HG03457 (cell line): ENCODE results near the gene SLC15A1.

Experiments
- ATAC-seq: cut with Tn5 transposase; IDR thresholded peaks from one replicate; pipeline ENCODE4 v1.9.1; 2021; ENCODE audit warnings: moderate number of reproducible peaks; ENCODE audit not compliant: unreplicated experiment

The SLC15A1 gene, protein sequence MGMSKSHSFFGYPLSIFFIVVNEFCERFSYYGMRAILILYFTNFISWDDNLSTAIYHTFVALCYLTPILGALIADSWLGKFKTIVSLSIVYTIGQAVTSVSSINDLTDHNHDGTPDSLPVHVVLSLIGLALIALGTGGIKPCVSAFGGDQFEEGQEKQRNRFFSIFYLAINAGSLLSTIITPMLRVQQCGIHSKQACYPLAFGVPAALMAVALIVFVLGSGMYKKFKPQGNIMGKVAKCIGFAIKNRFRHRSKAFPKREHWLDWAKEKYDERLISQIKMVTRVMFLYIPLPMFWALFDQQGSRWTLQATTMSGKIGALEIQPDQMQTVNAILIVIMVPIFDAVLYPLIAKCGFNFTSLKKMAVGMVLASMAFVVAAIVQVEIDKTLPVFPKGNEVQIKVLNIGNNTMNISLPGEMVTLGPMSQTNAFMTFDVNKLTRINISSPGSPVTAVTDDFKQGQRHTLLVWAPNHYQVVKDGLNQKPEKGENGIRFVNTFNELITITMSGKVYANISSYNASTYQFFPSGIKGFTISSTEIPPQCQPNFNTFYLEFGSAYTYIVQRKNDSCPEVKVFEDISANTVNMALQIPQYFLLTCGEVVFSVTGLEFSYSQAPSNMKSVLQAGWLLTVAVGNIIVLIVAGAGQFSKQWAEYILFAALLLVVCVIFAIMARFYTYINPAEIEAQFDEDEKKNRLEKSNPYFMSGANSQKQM

DNA sequence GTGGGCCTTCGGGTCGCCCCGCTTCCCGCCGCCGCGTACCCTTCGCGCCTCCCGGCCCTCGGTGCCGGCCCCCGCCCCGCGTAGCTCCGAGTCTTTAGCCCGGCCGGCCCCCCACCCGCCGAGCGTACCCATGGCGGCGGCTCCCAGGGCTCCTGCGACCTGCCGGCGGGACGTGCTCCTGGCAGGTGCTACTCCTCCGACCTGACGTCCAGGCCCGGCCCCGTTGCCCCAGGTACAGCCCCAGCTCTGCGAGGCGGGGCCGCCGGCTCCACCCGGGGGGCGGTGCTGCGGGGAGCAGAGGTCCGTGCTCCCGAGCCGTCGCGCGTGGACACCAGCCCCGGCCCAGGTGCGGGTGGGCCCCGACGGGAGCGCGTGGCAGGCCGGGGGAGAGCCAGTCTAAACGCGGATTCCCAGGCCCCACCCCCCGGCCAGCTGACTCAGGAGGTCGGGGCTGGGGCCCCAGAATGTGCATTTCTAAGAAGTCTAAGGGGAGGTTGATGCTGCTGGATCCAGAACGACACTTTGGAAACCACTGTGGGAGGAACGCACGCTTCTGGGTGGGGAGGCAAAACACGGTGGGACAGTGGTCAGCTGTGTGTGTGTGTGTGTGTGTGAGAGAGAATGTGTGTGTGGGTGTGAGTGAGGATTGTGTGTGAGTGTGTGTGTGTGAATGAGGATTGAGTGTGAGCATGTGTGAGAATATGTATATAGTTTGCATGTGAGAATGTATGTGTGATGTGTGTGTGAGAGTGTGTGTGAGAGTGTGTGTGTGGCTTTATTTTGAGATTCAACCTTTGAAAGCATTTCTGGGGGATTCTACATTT is at the start of gene SLC15A1:
TSS of gene SLC15A1 (minus strand) at position 206 of the 824 bp plus-strand sequence. CDS start at position 132, 74 bp downstream.
- no peak for ATAC-seq

DNA sequence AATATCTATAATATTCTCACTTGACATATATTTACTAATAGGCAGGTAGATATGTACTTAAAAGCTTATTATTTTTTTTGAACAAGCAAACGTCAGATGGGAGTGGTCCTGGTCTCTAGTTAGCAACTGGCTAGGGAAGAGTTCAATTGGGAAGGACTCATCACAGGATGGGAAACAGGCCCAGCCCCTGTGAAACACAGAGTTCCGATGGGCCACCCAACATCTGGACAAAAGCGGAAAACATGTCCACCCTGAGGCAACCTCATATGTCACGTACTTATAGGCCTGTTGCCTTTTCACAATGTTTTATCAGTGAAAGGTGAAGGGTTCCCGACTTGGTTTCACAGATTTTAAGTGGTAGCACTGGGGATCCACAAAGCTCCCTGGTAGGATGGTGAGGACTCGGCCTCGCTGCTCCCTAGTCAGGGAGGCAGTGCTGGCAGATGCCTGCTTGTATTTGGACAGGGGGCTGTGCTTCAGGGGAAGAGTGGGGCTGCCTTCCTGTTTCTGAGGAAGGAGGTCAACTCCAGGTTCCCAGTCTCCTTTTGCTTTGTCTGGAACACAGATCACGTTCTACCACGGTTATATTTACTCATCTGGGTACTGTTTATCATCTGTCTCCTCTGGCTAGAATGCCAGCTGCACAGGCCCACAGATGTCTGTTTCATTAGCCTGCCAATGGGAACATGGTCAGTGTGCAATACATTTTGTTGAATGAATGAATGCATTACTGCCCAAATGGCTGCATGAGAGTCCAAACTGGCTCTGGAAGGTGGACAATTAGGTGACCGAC is 49.4 kb upstream of the SLC15A1 start:
- no peak for ATAC-seq

DNA sequence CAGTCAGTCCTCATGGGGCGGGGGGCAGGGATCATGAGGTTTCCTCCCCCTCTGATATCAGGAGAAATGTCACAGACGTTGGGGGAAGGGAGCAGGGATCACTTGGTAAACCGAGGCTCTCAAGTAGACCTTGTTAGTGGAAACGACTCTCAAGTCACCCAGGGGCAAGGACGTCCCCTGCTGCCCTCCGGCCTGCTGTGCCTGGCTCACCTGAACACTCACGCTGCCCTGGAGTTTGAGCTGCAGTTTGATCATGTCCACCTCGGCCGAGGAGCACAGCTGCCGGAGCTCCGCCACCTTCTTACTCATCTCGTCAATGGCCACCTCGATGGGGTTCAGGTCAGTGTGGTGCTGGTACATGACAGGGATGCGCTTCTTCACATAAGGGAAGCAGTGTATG is 47.6 kb upstream of the SLC15A1 start:
- no peak for ATAC-seq

DNA sequence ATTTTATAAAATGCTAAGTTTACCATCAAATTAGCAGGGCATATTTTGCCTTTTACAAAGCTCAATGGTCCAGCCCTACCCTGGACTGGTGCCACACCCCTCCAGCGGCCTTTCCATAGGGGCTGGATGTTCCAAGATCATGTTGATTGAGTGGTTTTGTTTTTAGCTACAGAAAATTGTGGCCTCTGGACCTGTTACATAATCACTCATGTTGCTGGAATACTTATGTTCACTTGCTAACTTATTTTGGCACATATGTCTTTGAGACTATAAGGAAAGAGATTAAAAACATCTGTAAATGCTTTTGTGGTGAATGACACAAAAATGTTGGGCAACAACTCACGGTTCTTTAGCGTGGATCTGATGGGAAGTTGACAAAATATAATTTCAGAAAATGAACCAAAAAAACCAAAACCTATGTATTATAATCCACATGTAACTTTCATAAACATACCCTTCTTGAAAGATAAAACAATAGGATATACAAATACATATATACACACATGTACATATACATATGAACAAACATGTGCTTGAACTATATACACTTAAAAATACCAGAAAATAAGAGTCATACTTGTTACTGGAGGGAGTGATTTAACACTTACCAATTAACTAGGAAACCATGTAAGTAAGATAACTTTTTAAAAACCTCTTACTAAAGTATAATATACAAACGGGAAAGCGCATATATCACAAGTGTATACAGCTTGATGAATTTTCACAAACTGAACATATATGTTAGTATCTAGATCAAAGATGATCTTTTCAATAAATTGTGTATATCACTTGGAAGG is 46.6 kb upstream of the SLC15A1 start:
- ATAC-seq, result no peak

DNA sequence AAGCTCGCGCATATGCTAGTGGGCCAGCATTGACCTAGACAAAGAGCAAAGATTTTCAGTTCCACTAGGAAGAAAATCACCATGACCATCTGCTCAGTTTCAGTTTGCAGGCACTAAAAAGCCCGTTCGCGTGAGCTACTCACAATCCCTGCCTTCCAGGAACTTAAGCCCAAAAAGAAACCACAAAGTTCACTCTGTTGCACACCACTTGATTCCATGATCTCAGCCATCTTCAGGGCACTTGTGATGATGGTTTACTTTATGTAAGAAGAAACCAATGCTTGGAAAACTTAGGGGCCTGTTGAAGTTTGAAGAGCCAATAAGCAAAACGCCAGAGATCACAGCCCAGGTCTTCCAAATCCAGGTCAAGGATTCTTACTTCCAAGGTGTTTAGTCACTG is 45.0 kb upstream of the SLC15A1 start:
- no peak for ATAC-seq

DNA sequence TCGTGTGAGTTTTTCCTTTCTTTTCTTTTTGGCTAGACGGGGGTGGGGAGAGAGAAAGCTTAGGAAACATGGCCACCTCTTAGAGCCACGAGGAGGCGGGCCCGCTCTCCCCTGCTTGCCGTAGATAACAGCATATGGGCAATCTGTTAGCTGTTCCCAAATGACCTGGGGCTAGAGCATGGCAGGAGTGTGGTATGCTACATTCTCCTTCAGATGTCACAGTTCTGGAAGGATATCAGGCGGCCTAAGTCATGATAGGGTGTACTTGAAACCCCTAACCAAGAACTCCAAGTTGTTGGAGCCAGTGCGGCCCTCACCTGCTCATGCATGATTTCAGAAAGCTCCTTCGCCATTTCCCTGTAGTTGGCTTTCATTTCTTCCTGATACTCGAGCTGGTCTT is 44.3 kb upstream of the SLC15A1 start:
- no peak for ATAC-seq

DNA sequence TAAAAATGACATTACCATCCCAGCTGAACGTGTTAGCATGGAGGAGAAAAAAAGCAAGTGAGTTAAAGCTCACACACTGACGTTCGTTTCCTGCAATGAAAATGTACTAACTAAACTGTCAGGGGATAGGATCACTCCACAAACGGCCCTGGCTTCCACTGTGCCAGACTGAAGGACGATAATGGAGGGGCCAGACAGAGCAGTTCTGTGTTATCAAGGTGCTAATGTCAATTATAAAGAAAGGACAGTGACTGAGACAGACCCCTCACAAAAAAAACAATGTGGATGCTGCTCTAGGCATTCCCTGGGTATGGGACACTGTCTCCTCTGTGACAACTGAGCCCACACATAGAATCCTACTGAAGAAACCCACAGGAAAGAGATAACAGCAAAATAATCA is 43.7 kb upstream of the SLC15A1 start:
- ATAC-seq, result no peak

DNA sequence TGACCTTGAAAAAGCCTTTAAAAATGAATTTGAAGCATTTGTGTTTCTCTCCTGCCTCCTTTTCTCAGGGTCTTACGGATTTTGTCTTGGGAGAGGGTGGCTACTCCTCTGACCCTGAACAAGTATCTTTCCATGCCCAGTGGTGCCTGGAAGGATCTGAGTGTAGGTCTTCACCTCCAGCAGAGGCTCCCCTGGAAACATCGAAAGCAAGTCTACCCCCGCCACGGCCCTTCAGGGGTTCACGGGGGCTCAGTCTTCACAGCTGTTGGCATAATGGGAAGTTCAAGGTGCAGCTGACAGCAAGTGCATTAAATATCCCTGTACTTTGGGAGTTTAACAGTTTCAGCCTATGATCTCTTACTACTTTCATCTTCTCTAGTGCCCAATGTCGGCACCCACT is 42.7 kb upstream of the SLC15A1 start:
- ATAC-seq, result no peak

DNA sequence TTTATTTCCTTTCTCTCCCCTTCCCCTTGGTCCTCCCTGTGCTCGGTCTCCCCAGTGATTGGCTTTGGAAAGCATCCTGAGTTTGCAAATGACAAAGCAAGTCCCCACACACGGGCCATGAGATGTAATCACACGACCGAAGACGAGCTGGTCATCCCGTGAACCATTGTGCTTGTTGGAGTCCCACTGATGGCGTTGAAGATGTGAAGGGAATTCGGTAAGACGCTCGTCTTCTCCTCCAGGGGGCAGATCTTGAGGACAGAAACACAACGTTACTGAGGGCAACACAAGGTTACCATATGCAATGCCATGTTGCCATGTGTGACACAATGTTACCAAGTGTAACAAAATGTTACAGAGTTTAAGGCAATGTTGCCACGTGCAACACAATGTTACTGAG is 42.0 kb upstream of the SLC15A1 start:
- no peak for ATAC-seq

DNA sequence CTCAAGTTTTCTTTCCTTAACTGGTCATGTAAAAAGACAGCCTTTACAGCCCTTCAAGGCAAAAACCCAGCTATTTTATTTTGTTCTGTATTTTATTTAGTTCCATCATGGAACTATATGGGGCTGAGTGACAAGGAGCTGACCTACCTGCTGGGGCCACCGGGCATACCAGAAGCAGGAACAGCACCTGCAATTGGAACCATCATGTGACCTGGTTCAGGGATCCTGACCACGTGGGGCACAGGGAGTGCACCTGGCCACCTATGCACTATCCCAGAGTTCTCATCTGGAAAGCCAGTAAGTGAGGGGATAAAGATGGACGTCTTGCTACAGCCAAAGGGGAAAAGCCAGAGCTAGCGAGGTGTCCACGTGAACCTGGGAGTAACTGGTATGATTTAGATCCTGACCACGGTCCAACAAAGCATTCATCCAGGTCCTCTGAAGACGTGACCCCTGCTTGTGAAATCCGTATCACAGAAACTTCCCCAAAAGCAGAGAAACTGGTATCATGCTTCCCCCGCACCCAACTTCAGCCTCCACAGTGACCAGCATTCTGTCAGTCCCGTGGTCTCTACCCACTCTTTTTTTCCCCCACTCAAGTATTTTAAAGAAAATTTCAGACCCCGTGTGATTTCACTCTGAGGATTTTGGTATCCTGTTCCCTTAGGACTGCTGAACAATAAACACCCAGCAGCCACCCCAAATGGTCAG is 40.5 kb upstream of the SLC15A1 start:
- ATAC-seq, result no peak

DNA sequence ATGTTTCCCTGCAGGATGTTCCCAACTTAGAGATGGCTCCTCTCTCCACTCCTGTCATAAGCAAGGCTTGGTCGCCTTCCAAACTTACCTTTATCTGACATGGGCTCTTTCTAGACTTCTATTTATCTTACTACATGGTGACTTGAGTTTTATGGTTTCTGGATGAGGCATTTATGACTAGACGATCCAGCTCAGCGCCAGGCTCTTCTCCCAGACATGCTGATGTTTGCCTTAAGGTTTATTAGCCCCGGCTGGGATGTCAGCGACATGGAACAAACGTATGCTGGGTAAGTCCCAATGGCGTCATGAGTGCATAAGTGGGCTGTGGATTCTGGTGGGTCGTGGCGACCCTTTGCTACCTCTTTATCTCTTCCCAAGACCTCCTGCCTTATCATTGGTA is 39.8 kb upstream of the SLC15A1 start:
- ATAC-seq, result no peak

DNA sequence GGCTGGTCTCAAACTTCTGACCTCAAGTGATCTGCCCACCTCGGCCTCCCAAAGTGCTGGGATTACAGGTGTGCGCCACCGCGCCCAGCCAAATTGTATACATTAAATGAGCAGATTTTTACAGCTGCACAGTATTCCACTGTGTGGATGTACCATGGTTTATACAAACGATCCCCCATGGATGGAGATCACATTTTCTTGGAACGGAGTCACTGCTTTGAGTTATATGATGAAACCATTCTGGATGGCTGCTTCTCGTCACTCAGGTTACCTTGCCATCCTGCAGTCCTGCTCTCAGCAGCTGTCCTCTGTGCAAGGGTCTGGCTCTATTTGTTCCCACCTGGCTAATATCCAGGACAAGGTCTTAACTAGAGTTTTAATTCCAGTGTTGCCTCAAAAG is 39.1 kb upstream of the SLC15A1 start:
- no peak for ATAC-seq

DNA sequence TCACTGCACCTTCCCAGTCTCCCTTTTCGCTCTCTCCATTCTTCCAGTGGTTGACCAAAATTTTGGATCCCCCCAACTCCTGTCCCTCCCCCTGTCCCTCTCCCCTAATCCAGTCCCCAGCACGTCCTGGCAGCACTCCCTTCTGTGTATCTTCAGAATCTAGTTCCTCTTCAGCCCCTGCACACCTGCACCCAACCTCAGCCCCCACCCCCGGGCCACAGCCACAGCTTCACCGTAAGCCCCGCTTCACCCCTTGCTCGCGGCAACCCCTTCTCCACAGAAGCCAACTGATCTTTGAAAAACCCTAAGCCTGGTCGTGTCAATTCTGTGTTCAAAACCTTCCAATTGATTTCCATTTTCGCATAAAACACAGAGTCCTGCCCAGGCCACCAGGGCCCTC is 35.5 kb upstream of the SLC15A1 start:
- no peak for ATAC-seq

DNA sequence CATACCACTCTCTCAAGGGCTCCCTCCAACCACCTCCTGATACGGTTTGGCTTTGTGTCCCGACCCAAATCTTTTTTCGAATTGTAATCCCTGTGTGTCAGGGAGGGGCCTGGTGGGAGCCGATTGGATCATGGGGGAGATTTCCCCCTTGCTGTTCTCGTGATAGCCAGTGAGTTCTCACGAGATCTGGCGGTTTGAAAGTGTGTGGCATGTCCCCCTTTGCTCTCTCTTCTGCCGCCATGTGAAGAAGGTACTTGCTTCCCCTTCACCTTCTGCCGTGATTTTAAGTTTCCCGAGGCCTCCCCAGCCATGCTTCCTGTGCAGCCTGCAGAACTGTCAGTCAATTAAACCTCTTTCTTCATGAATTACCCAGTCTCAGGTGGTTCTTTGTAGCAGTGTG is 34.7 kb upstream of the SLC15A1 start:
- no peak for ATAC-seq

DNA sequence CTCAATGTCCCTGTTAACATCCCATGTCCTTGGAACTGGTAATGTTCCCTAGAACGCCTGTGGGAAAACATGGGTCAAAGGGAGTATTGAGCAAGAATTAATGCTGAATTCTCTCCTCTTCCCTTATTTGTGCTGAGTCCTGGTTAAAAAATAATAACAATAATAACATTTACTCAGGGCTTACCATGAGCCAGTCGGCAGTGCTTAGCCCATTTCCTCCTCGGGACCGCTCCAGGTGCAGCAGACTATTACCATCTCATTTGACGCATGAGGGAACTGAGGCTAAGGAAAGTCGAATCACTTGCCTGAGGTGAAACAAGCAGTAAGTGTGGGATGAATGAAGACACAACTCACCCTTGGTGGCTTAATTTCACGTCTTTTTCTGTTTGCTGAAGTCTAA is 33.6 kb upstream of the SLC15A1 start:
- no peak for ATAC-seq

DNA sequence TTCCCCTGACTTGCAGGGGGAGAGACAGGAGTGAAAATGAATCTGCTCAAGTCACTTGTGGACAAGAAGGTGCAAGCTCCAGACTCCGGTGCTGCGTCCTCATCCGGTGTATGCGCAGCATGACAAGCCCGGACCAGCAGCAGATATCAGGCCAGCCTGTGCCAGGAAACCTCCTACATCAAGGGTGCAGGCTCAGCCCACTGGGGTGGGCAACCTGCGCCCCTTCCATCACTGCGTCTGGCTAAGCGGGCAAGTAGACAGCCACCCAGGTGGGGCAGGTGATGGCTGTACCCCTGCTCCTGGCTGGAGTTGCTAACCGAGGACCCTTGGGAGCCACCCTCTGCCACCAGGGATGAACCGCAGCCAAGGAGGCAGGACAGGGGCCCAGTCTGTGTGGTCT is 32.9 kb upstream of the SLC15A1 start:
- no peak for ATAC-seq

DNA sequence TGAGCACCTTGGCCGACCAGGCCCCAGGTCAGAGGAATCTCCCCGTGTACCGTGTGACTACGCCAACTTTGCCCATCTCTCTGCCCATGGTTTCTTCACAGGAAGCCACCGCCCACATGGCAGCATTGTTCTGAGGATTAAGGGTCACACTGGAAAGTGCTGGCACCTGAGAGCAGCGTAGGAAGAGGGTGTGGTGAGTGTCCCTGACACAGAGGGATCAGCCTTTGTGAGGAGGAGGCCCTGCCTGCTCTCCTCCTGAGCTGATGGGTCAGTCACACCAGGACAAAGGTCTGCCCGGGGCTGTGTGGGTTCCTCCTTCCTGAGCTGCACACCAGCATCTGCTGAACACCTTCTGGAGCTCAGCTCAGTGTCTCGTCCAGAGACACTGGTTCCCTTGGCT is 32.2 kb upstream of the SLC15A1 start:
- no peak for ATAC-seq

DNA sequence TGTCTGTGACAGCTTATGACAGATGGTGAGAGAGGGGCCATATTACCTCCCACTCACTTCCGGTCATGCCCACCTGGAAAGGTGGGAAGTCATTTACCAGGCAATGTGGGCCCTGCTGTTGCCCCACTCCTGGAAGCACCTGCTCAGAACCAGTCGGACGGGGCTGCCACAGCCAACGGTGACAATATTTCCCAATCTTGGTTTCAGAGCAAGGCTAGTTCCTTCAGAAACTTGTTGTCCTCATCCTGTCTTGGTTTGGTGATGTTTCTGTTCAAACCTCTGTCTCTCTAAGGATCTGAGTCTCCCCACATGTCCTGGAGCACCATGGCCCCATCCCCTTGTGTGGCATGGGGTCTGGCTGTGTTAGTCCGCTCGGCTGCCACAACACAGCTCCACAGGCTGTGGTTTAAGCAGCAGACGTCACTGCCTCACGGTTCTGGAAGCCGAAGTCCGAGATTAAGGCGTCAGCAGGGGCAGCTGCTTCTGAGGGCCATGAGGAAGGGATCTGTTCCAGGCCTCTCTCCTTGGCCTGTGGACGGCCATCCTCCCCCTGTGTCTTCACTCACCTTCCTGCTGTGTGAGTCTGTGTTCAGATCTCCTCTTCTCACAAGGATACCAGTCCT is 31.5 kb upstream of the SLC15A1 start:
- ATAC-seq, result no peak

DNA sequence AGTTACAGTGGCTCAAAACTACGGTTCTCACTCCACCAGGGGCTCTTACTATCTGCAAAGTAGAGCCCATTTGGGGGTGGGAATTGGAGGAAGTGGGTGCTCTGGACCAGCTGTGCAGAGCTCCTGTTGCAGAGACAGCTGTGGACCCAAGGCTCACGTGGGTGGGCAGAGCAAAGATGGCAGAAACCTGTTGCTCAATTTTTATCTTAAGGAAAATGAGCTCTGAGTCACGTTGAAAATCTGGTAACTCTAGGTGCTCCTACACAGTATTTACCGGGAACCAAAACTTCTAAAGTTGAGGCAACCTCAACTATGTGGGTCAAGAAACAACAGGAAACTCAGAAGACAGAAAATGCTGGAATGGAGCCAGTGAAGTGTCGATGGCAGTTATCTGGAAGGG is 30.2 kb upstream of the SLC15A1 start:
- no peak for ATAC-seq
